ENCODE results near the gene ZC3H4.

DNA sequence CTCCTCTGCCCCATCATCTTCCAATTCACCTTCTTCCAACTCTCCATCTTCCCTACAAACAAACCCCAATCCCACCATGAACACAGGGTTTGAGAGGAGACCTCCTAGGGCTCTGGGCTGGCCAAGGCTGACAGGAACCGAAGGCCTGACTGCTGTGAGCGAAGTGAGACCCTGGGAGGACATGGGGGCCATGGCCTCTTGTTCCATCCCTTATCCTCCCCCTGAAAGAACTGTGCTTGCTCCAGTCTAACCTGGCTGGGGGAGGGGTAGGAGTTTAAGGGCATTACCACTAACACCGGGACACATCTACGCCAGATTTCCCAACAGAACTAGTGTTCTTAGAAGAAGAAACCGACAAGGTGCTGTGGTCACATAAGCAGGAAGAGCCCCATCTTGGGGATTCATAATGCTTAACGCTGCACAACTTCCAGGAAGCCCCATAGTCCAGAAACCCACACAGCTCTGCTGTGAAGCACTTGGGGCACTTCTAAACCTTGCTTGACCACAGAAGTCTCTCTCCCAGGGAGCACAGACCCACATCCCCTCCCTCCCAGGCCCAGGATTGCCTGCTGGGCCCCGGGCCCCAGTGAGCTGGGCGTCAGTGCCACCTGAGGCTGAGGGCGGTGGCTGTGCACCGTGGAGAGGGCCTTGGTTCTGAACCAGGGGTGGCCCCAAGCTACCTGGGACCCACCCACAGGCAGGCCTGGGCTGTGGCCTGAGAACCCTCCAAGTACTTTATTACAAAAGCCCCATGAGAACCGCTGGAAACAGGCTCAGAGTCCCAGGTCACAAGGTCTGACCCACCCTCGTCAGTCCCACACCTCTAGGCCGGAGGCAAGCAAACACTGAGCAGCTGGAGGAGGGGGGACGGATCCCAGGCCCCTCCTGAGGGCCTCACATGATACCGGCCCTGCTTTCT, 18.8 kb downstream of the ZC3H4 start:
- TF ChIP-seq POLR2AphosphoS5 (IDR thresholded peaks at IDR 0.05; ENCODE audit: low read depth) (no peak), EZH2 (IDR thresholded peaks at IDR 0.05; ENCODE audit: low read depth, unreplicated experiment) (no peak), EZH2phosphoT487 (IDR thresholded peaks at IDR 0.05; ENCODE audit: unreplicated experiment) (no peak), STAT1 (IDR thresholded peaks at IDR 0.05; ENCODE audit: unreplicated experiment) (no peak), CREB1 (CRISPR knock-in tag; IDR thresholded peaks at IDR 0.05; ENCODE audit: low read depth) (no peak), JUNB (IDR thresholded peaks at IDR 0.05; ENCODE audit: unreplicated experiment) (no peak), ZNF114 (CRISPR knock-in tag; IDR thresholded peaks at IDR 0.05) (no peak), NANOG (IDR thresholded peaks at IDR 0.05; ENCODE audit: borderline replicate concordance) (no peak), ZNF331 (CRISPR knock-in tag; IDR thresholded peaks at IDR 0.05; ENCODE audit: low read depth) (no peak)
- TF ChIP-seq, protein P1, sequence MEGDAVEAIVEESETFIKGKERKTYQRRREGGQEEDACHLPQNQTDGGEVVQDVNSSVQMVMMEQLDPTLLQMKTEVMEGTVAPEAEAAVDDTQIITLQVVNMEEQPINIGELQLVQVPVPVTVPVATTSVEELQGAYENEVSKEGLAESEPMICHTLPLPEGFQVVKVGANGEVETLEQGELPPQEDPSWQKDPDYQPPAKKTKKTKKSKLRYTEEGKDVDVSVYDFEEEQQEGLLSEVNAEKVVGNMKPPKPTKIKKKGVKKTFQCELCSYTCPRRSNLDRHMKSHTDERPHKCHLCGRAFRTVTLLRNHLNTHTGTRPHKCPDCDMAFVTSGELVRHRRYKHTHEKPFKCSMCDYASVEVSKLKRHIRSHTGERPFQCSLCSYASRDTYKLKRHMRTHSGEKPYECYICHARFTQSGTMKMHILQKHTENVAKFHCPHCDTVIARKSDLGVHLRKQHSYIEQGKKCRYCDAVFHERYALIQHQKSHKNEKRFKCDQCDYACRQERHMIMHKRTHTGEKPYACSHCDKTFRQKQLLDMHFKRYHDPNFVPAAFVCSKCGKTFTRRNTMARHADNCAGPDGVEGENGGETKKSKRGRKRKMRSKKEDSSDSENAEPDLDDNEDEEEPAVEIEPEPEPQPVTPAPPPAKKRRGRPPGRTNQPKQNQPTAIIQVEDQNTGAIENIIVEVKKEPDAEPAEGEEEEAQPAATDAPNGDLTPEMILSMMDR (conservative IDR thresholded peaks at IDR 0.05; ENCODE audit: low read depth in 2 of 2) = no peak
- TF ChIP-seq, protein P2, sequence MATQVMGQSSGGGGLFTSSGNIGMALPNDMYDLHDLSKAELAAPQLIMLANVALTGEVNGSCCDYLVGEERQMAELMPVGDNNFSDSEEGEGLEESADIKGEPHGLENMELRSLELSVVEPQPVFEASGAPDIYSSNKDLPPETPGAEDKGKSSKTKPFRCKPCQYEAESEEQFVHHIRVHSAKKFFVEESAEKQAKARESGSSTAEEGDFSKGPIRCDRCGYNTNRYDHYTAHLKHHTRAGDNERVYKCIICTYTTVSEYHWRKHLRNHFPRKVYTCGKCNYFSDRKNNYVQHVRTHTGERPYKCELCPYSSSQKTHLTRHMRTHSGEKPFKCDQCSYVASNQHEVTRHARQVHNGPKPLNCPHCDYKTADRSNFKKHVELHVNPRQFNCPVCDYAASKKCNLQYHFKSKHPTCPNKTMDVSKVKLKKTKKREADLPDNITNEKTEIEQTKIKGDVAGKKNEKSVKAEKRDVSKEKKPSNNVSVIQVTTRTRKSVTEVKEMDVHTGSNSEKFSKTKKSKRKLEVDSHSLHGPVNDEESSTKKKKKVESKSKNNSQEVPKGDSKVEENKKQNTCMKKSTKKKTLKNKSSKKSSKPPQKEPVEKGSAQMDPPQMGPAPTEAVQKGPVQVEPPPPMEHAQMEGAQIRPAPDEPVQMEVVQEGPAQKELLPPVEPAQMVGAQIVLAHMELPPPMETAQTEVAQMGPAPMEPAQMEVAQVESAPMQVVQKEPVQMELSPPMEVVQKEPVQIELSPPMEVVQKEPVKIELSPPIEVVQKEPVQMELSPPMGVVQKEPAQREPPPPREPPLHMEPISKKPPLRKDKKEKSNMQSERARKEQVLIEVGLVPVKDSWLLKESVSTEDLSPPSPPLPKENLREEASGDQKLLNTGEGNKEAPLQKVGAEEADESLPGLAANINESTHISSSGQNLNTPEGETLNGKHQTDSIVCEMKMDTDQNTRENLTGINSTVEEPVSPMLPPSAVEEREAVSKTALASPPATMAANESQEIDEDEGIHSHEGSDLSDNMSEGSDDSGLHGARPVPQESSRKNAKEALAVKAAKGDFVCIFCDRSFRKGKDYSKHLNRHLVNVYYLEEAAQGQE (IDR thresholded peaks at IDR 0.05; ENCODE audit: unreplicated experiment) = no peak
- TF ChIP-seq, protein P3, sequence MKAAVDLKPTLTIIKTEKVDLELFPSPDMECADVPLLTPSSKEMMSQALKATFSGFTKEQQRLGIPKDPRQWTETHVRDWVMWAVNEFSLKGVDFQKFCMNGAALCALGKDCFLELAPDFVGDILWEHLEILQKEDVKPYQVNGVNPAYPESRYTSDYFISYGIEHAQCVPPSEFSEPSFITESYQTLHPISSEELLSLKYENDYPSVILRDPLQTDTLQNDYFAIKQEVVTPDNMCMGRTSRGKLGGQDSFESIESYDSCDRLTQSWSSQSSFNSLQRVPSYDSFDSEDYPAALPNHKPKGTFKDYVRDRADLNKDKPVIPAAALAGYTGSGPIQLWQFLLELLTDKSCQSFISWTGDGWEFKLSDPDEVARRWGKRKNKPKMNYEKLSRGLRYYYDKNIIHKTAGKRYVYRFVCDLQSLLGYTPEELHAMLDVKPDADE (IDR thresholded peaks at IDR 0.05) = no peak
